Measurements from ENCODE around the gene CCDC141. TPM values are rescaled to one million over a fixed set of nuclear protein-coding genes. Genes with fewer than 3 reads are reported as not detected.

Gene CCDC141
- total RNA-seq, 2 experiments from 2014 or later, result 30.6 to 31.5 TPM

GRCh38 chr2:178863130-178863855 lies 186.6 kb downstream of the CCDC141 start:
- CTCF ChIA-PET, result no interaction called here
- Histone ChIP-seq H3K27me3 (ENCODE audit: control insufficient read depth in 1 of 2, insufficient read depth in 2 of 2, low read length in 2 of 2) (no peaks in the 10 kb centered on the region), H3K9me3 (ENCODE audit: control insufficient read depth in 1 of 2, insufficient read depth in 1 of 2, low read length in 2 of 2) (no peaks in the 10 kb centered on the region), H3K36me3 (ENCODE audit: insufficient read depth, low read length) (no peaks in the 10 kb centered on the region), H3K4me1 (ENCODE audit: insufficient read depth, low read length) (no peaks in the 10 kb centered on the region), H3K27ac (ENCODE audit: low read depth in 1 of 2, low read length in 2 of 2) (no peak overlapping the region), H3K4me3 (ENCODE audit: low read length) (no peak overlapping the region)
- no peaks in the 10 kb centered on the region for H3K27me3 Mint-ChIP-seq
- no peak overlapping the region for H3K4me3 Mint-ChIP-seq
- intact Hi-C loops (cut with DNase I, micrococcal nuclease), result no loop called here
- POLR2A ChIA-PET, result no interaction called here
- TF ChIP-seq, protein P1, sequence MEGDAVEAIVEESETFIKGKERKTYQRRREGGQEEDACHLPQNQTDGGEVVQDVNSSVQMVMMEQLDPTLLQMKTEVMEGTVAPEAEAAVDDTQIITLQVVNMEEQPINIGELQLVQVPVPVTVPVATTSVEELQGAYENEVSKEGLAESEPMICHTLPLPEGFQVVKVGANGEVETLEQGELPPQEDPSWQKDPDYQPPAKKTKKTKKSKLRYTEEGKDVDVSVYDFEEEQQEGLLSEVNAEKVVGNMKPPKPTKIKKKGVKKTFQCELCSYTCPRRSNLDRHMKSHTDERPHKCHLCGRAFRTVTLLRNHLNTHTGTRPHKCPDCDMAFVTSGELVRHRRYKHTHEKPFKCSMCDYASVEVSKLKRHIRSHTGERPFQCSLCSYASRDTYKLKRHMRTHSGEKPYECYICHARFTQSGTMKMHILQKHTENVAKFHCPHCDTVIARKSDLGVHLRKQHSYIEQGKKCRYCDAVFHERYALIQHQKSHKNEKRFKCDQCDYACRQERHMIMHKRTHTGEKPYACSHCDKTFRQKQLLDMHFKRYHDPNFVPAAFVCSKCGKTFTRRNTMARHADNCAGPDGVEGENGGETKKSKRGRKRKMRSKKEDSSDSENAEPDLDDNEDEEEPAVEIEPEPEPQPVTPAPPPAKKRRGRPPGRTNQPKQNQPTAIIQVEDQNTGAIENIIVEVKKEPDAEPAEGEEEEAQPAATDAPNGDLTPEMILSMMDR (IDR thresholded peaks at IDR 0.05), result no peak
- H3K27ac Mint-ChIP-seq, result no peak overlapping the region
- H3K4me1 Mint-ChIP-seq (ENCODE audit: low read depth), result no peaks in the 10 kb centered on the region
- H3K9me3 Mint-ChIP-seq, result no peaks in the 10 kb centered on the region
- H3K36me3 Mint-ChIP-seq (ENCODE audit: low read depth), result peaks cover 56% of the 10 kb centered on the region
- DNase-seq (no peak), ATAC-seq (ENCODE audit: poor library complexity) (no peak)

DNA sequence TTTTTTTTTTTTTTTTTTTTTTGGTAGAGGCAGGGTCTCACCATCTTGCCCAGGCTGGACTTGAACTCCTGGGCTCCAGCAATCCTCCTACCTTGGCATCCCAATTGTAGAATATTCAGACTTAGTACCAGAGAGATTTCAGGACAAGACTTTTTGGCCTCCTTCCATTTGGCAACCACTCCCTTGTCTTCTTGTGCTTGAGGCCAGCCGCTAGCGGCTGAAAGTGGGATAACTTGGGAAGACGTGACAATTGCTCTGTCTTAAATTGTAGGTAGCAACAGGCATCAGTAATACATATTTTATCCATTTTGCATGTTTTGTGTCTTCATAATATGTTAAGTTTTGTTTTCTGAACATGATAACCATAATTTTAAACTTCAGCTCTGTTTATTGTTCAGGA lies 189.4 kb downstream of the CCDC141 start:
- intact Hi-C loops (cut with DNase I, micrococcal nuclease), result no loop called here
- Histone ChIP-seq H3K36me3 (ENCODE audit: insufficient read depth, low read length) (no peaks in the 10 kb centered on the region), H3K27ac (ENCODE audit: low read depth in 1 of 2, low read length in 2 of 2) (no peak overlapping the region), H3K27me3 (ENCODE audit: control insufficient read depth in 1 of 2, insufficient read depth in 2 of 2, low read length in 2 of 2) (no peaks in the 10 kb centered on the region), H3K4me3 (ENCODE audit: low read length) (no peak overlapping the region), H3K9me3 (ENCODE audit: control insufficient read depth in 1 of 2, insufficient read depth in 1 of 2, low read length in 2 of 2) (no peaks in the 10 kb centered on the region), H3K4me1 (ENCODE audit: insufficient read depth, low read length) (no peaks in the 10 kb centered on the region)
- Mint-ChIP-seq H3K36me3 (ENCODE audit: low read depth) (peaks cover 65% of the 10 kb centered on the region), H3K4me3 (no peak overlapping the region), H3K27me3 (no peaks in the 10 kb centered on the region), H3K27ac (no peak overlapping the region), H3K4me1 (ENCODE audit: low read depth) (no peaks in the 10 kb centered on the region), H3K9me3 (no peaks in the 10 kb centered on the region)
- ATAC-seq (ENCODE audit: poor library complexity), result no peak
- DNase-seq, result no peak
- ChIA-PET CTCF (no interaction called here), POLR2A (no interaction called here)
- TF ChIP-seq, protein P1 (IDR thresholded peaks at IDR 0.05), result no peak

- no peak for DNase-seq
- intact Hi-C loops (cut with DNase I, micrococcal nuclease), result no loop called here
- Mint-ChIP-seq H3K4me3 (no peak overlapping the region), H3K36me3 (ENCODE audit: low read depth) (peaks cover 58% of the 10 kb centered on the region), H3K27me3 (no peaks in the 10 kb centered on the region), H3K4me1 (ENCODE audit: low read depth) (no peaks in the 10 kb centered on the region), H3K27ac (no peak overlapping the region), H3K9me3 (no peaks in the 10 kb centered on the region)
- Histone ChIP-seq H3K9me3 (ENCODE audit: control insufficient read depth in 1 of 2, insufficient read depth in 1 of 2, low read length in 2 of 2) (no peaks in the 10 kb centered on the region), H3K27ac (ENCODE audit: low read depth in 1 of 2, low read length in 2 of 2) (no peak overlapping the region), H3K36me3 (ENCODE audit: insufficient read depth, low read length) (no peaks in the 10 kb centered on the region), H3K4me1 (ENCODE audit: insufficient read depth, low read length) (no peaks in the 10 kb centered on the region), H3K4me3 (ENCODE audit: low read length) (no peak overlapping the region), H3K27me3 (ENCODE audit: control insufficient read depth in 1 of 2, insufficient read depth in 2 of 2, low read length in 2 of 2) (no peaks in the 10 kb centered on the region)
- TF ChIP-seq, protein P1 (IDR thresholded peaks at IDR 0.05), result no peak
- ChIA-PET CTCF (interaction anchor here (1.1 kb wide), 1 partner anchor 15 kb away, joined by 3 read pairs; no protein-coding TSS in a partner anchor), POLR2A (no interaction called here)
- ATAC-seq (ENCODE audit: poor library complexity), result no peak
Observed at GRCh38 chr2:178859730-178860129, 190.2 kb downstream of the CCDC141 start.
